ENCODE data around the gene EDIL3. TPM values are rescaled to one million over a fixed set of nuclear protein-coding genes. Genes with fewer than 3 reads are reported as not detected.

EDIL3 gene
- total RNA-seq, 2 experiments from 2014 or later, result not detected

GRCh38 chr5:84227236-84227635 lies 157.4 kb downstream of the EDIL3 start:
- Mint-ChIP-seq H3K9me3 (no peaks in the 10 kb centered on the region), H3K27ac (no peak overlapping the region), H3K27me3 (no peaks in the 10 kb centered on the region), H3K4me3 (no peak overlapping the region), H3K4me1 (ENCODE audit: low read depth) (no peaks in the 10 kb centered on the region), H3K36me3 (ENCODE audit: low read depth) (no peaks in the 10 kb centered on the region)
- no peaks in the 10 kb centered on the region for H3K27me3 ChIP-seq (ENCODE audit: control insufficient read depth in 1 of 2, insufficient read depth in 2 of 2, low read length in 2 of 2)
- H3K36me3 ChIP-seq (ENCODE audit: insufficient read depth, low read length), result no peaks in the 10 kb centered on the region
- DNase-seq, result no peak
- ChIA-PET CTCF (no interaction called here), POLR2A (no interaction called here)
- no peak overlapping the region for H3K27ac ChIP-seq (ENCODE audit: low read depth in 1 of 2, low read length in 2 of 2)
- no peaks in the 10 kb centered on the region for H3K9me3 ChIP-seq (ENCODE audit: control insufficient read depth in 1 of 2, insufficient read depth in 1 of 2, low read length in 2 of 2)
- H3K4me1 ChIP-seq (ENCODE audit: insufficient read depth, low read length), result no peaks in the 10 kb centered on the region
- intact Hi-C loops (cut with DNase I, micrococcal nuclease), result no loop called here
- ATAC-seq (ENCODE audit: poor library complexity), result no peak
- TF ChIP-seq CTCF (IDR thresholded peaks at IDR 0.05), result no peak
- no peak overlapping the region for H3K4me3 ChIP-seq (ENCODE audit: low read length)

- H3K9me3 ChIP-seq (ENCODE audit: control insufficient read depth in 1 of 2, insufficient read depth in 1 of 2, low read length in 2 of 2), result peaks cover 0 to 8% of the 10 kb centered on the region in 2 experiments
- H3K36me3 Mint-ChIP-seq (ENCODE audit: low read depth), result no peaks in the 10 kb centered on the region
- no peaks in the 10 kb centered on the region for H3K27me3 ChIP-seq (ENCODE audit: control insufficient read depth in 1 of 2, insufficient read depth in 2 of 2, low read length in 2 of 2)
- H3K4me1 ChIP-seq (ENCODE audit: insufficient read depth, low read length), result no peaks in the 10 kb centered on the region
- intact Hi-C loops (cut with DNase I, micrococcal nuclease), result no loop called here
- no peaks in the 10 kb centered on the region for H3K4me1 Mint-ChIP-seq (ENCODE audit: low read depth)
- no peak overlapping the region for H3K27ac Mint-ChIP-seq
- no peak overlapping the region for H3K4me3 ChIP-seq (ENCODE audit: low read length)
- POLR2A ChIA-PET, result no interaction called here
- no peaks in the 10 kb centered on the region for H3K27me3 Mint-ChIP-seq
- no peak for TF ChIP-seq CTCF (IDR thresholded peaks at IDR 0.05)
- DNase-seq, result no peak
- H3K9me3 Mint-ChIP-seq, result no peaks in the 10 kb centered on the region
- no peak overlapping the region for H3K4me3 Mint-ChIP-seq
- ATAC-seq (ENCODE audit: poor library complexity), result no peak
- CTCF ChIA-PET, result no interaction called here
- no peak overlapping the region for H3K27ac ChIP-seq (ENCODE audit: low read depth in 1 of 2, low read length in 2 of 2)
- H3K36me3 ChIP-seq (ENCODE audit: insufficient read depth, low read length), result no peaks in the 10 kb centered on the region
Observed at GRCh38 chr5:84218546-84218945, 166.1 kb downstream of the EDIL3 start.

- Mint-ChIP-seq H3K36me3 (ENCODE audit: low read depth) (no peaks in the 10 kb centered on the region), H3K4me3 (no peak overlapping the region), H3K27me3 (no peaks in the 10 kb centered on the region), H3K9me3 (no peaks in the 10 kb centered on the region), H3K27ac (no peak overlapping the region), H3K4me1 (ENCODE audit: low read depth) (no peaks in the 10 kb centered on the region)
- no peak for TF ChIP-seq CTCF (IDR thresholded peaks at IDR 0.05)
- Histone ChIP-seq H3K27me3 (ENCODE audit: control insufficient read depth in 1 of 2, insufficient read depth in 2 of 2, low read length in 2 of 2) (no peaks in the 10 kb centered on the region), H3K9me3 (ENCODE audit: control insufficient read depth in 1 of 2, insufficient read depth in 1 of 2, low read length in 2 of 2) (peaks cover 0 to 8% of the 10 kb centered on the region in 2 experiments), H3K27ac (ENCODE audit: low read depth in 1 of 2, low read length in 2 of 2) (no peak overlapping the region), H3K4me1 (ENCODE audit: insufficient read depth, low read length) (no peaks in the 10 kb centered on the region), H3K4me3 (ENCODE audit: low read length) (no peak overlapping the region), H3K36me3 (ENCODE audit: insufficient read depth, low read length) (no peaks in the 10 kb centered on the region)
- DNase-seq, result no peak
- ChIA-PET CTCF (no interaction called here), POLR2A (no interaction called here)
- intact Hi-C loops (cut with DNase I, micrococcal nuclease), result no loop called here
- ATAC-seq (ENCODE audit: poor library complexity), result no peak
Observed at GRCh38 chr5:84215521-84215920, 169.2 kb downstream of the EDIL3 start.

Measured in CD4-positive, alpha-beta T cell (primary cell).